RKO (cell line): ENCODE data around the gene TIPARP.
A peak's percentile ranks its signal among the peaks of the same experiment; 100 is the strongest.
"Not testable (repeated sequence)": the region's sequence is repeated elsewhere in the genome, so short reads cannot be mapped to it uniquely, and the experiment has no call there.

Experiments used
- DNase-seq: peaks from one replicate; pipeline ENCODE4 v3.0.0-alpha.2; 2016; ENCODE audit warnings: low spot score

Gene TIPARP

GRCh38 chr3:156649681-156650080 lies 24.7 kb upstream of the TIPARP start:
- no peak for DNase-seq

- not testable (repeated sequence) for DNase-seq
Observed at GRCh38 chr3:156652661-156653060, 21.7 kb upstream of the TIPARP start.

DNA sequence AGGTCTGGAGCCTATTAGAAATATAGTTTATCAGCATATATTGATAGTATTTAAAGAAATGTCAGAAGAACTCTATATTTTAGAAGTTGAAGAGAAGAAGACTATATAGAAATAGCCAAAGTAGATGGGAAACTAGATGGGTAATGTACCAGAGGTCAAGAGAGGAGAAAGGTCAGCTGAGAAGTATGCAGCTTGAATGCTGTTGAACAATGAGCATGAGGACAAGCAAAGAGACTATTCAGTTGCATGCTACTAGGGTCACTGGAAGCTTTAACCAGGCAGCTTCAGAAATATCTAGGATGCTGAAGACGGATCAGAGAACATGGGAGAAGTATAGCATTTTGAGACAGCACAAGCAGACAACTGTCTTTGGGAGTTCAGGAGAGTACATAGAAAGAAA lies 19.6 kb upstream of the TIPARP start:
- DNase-seq: no peak

DNA sequence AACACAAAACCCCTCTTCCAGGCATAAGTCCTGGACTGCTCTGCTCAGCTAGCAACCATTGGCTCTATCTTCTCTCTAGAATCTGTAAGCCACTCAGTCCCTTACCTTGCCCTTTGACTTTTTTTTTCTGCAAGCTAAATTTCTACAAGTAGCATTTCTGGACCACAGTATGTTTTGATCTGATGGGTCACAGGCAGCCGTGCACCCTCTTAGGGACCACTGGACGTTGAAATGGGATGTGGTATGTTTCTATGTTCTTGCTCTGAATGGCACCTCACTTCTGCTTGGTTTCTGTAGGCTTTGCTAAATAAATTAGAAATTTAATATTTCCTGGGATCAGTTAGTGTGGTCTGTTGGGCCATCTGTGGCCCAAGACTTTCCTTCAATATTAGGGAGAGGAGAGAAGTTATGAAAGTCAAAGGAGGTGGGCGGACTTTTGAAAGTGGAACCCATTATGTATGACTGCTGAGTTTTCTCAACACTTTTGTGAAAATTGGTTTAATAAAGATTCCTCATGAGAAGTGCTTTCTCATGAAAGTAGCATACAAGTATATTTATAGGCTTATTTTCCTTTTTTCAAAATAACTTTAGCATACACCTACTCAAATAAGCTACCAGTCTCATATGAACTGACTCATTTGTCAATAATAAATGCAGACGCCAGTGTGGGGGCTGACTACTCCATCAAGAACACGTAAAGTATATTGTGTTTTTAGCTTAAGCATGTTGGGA lies 18.4 kb upstream of the TIPARP start:
- no peak for DNase-seq

DNA sequence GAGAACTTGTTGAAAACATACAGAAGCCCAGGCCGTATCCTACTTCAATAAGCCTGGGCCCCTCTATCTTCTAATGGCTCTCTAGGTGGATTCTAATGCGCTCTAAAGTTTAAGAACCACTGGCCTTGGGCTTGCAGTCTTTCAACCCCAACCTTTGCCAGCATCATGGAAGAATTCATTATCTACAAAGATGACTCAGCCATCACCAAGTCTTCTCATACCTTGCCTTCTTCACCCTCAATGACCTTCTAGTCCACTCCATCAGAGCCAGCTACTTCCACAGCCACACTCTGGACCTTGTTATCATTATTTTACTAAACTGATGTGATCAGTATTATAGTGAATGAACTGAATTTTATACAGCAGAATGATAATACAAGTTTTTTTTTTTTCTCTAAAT lies 16.9 kb upstream of the TIPARP start:
- no peak for DNase-seq

DNA sequence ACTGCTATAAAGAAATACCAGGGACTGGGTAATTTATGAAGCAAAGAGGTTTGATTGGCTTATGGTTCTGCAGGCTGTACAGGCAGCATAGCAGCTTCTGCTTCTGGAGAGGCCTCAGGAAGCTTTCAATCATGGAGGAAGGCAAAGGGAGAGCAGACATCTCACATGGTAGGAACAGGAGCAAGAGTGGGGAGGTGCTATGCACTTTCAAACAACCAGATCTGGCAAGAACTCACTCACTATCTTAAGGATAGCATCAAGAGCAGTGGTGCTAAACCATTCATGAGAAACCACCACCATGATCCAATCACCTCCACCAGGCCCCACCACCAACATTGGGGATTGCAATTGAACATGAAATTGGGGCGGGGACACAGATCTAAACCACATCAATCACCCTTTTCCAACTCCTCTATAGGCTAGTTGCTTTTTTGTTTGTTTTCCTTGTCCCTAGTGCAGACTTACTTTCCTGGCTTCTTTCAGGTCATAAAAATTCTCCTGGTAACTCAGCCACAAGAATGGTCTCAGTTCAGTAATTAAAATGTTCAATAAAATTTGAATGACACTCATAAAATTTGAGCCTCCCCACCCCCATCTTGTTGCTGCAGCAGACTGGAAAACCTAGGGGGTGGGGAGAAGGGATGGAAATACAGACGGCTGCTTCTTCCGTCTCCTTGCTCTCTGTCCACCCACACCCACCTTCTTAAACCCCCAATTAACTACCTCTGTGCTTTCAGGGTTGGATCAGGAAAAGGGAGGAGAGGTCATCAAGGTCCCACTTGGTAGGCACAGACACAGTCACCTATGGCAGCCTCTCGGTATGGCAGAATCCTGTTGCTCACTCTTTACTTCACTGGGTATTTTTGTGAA lies 16.3 kb upstream of the TIPARP start:
- DNase-seq: no peak

- DNase-seq: no peak
Observed at GRCh38 chr3:156658732-156659090, 15.7 kb upstream of the TIPARP start.

- no peak for DNase-seq
Observed at GRCh38 chr3:156659260-156659659, 15.1 kb upstream of the TIPARP start.

GRCh38 chr3:156661155-156661554 lies 13.2 kb upstream of the TIPARP start:
- DNase-seq: no peak

DNA sequence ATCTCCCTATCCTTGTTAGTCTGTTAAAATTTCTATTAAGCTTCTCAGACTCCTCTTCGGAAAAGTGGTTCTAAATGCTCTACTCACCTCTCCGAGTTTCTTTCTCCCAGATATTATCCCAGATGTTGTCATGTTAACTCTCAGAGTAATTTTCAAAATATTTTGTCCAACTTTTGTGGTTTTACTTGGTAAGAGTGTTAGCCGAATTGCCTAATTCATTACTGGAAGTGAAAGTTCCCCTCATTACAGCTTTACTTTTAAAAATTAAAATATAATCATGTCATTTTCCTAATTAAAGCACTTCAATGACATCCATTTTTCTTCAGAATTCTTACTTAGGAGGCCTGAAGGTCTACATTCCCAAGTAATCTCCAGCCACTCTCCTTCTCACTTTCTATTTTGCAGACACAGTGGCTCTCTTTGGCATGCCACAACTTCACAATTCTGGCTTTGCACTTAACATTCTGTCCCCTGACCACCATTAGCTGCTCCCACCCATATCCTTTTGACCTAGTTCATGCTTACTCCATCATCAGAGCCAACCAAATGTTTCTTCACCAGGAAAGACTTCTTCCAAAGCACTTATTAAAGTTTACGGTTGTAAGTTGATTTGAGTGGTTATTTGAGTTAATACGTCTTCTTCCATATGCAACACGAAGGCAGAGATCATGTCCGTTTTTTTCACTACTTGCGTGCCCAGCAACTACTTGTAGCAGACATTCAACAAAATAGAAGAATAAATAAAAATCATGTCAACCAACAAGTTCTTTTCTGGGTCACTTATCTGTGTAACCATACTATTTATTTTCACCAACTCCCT lies 10.2 kb upstream of the TIPARP start:
- DNase-seq: no peak

DNA sequence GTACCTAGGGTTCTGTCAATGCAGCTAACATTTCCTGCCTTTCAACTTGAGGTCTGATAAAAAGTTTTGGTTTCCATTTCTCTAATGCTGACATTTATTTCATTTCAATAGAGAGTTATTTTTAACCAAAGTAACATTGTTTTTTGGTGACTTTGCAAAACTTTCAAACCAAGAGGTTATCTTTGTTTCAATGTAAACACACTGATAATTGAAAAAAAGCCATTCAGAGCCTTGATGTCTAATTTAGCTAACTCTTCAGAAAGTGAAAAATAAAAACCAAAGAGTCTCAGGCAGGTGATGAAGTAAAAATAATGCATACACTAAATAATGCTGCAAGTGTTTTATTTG lies 9.6 kb upstream of the TIPARP start:
- DNase-seq: no peak

GRCh38 chr3:156665291-156665690 lies 9.1 kb upstream of the TIPARP start:
- no peak for DNase-seq

GRCh38 chr3:156666073-156666472 lies 8.3 kb upstream of the TIPARP start:
- no peak for DNase-seq

- DNase-seq: no peak
Observed at GRCh38 chr3:156668073-156668763, 6.2 kb upstream of the TIPARP start.

GRCh38 chr3:156670077-156670476 lies 4.3 kb upstream of the TIPARP start:
- no peak for DNase-seq

GRCh38 chr3:156670652-156671051 lies 3.7 kb upstream of the TIPARP start:
- DNase-seq: no peak

DNA sequence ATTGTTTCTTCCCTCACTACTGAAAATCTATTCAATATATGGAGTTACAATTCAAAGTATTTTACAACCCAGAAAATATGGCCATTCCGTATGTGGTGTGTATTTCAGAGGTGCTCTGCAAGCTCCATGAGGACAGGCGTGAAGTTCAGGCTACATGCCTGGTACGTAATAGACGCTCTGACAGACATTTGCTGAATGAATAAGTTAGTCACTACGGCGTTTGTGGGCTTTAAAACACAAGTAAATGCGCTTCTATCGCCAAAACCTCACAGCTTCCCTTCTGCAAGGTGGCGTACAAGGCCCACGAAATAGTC lies 701 bp upstream of the TIPARP start:
- DNase-seq: no peak

DNA sequence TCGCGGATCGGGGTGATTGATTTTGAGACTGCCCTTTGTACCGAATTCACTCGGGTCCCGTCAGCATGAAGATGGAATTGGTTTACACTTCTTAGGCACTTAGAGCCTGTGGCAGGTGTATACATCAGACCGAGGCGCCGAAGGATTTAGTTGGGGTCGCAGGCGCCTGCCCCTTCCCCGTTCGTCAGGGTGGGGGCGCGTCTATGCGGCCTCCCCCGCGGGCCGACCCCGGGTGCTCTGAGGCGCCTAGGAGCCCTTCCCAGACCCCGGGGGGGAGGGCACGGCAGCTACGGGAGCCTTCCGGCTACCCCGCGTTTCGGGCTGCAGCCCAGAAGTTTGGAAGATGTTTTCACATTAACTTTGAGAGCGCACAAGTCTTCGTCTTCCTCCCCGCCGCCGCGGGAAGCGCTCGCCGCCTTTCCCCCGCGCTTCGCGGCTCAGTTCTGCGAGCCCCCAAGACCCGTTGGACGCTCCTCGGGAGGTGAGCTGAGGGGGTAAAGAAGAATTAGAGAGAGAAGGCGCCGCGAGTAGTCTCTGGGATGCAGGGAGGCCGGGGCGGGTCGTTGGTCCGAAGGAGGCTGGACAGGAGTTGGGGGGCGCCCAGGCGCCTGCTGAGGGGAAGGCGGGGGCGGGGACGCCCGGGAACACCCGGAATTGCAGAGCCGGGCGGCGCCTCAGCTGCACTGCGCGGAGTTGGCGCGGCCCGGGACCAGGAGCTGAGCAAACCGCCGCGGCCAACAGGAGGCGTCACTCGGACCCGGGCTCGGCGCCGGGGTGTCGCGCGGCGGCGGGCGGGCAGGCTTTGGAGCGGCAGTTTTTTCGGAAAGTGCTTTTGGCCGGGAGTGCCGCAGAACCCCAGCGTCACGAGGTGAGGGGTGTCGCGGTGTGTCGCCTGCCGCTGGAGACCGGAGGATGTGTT lies 780 bp downstream of the TIPARP start:
- DNase-seq: peak; percentile 78

DNA sequence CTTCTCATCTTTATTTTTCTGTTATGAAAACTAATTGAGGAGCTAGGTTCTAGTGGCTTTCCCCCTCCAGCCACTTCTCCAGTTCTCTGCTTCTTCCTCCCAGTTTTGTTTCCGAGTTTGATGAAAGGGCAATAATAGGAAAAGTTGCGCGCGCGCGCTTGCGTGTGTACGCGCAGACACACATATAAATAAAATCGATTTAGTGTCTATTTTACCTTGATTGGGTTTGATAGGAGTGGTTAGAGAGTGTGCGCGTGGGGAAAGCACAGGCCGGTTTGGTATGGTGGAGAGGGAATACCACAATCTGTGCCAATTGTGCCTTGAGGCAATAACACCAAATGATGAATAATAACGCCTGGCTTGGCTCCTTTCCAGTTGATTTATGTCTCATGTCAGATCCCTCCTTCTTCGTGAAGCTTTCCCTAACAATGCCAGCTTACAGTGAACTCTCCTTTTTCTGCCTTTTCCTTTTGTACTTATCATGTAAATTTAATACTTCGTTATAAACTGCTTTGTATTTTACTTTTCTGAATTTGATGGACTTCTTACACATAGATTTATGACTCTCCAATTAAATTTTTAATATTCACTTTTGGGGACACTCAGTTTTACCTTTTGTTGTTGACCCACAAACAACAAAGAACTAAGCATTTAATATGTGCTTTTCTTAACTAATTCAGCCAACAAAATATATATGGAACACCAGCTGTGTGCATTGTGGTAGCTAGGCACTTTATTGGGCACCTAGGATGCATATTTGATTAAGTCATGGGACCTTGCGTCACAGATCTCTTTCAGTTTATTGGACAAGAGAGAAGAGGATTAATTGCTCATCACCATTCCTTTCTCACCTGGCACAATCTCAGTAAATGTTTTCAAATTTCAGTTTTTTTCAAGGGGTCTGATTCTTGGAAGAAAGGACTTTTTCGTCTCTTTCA lies 1.7 kb downstream of the TIPARP start:
- DNase-seq: peak; percentile 96
